Measurements from ENCODE around the gene ST6GALNAC2.

The ST6GALNAC2 gene

DNA sequence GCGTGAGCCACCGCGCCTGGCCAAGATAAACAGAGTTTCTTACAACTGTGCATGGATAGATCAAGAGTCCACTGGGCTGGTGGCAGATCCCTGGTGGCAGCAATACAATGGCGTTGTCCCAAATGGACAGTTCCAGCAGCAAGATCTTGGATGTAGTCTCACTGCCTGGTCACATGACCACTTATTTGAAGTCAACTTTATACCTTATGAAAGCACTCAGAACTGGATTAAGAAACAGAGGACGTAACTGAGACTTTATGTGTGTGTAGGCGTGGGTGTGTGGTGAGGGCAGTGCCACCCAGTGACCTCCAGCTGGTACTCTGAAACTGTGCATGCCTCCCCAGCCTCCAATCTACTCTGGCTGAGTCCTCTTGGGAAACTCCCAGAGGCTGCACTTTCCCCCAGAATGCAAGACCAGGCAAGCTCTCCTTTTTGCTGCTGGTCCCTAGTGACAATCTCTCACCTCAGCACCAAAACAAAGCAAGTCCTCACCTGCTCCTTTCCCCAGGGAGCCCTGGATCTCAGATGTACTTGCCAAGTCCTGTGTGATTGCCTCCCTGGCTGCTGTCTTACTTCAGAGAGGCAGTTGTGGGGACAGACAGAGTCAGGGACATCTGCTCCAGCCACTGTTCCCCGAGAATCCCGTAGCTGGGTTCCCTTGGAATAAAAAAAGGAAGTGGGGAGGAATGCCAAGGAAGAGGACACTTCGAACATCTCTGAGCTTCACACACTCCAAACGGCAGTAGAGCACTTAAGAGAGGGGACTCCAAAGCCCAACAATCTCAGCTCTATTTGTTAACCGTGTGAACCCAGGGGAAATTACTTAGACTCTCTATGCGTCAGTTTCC is 11.7 kb upstream of the ST6GALNAC2 start:
- Histone ChIP-seq H3K4me2 (ENCODE audit: low read length) (no peak overlapping the region), H3K4me1 (ENCODE audit: control insufficient read depth, low read length) (no peaks in the 10 kb centered on the region), H3K27ac (ENCODE audit: low read depth, low read length) (no peak overlapping the region), H3F3A (ENCODE audit: control insufficient read depth, insufficient read depth) (no peaks in the 10 kb centered on the region), H3K9me3 (ENCODE audit: control insufficient read depth, insufficient read depth, low read length) (no peaks in the 10 kb centered on the region), H3K27me3 (ENCODE audit: control insufficient read depth, low read length) (peaks cover 17% of the 10 kb centered on the region; the same call in 1 of the 2 replicates), H3K79me2 (ENCODE audit: control insufficient read depth, low read length) (no peaks in the 10 kb centered on the region), H3K4me3 (ENCODE audit: low read length) (no peak overlapping the region), H4K20me1 (ENCODE audit: control insufficient read depth, insufficient read depth, low read depth, low read length) (no peaks in the 10 kb centered on the region), H3K9me2 (replicated peaks; ENCODE audit: control insufficient read depth, low read length) (no peaks in the 10 kb centered on the region), H3K36me3 (ENCODE audit: control insufficient read depth, low read length) (no peaks in the 10 kb centered on the region)
- TF ChIP-seq, protein P1, sequence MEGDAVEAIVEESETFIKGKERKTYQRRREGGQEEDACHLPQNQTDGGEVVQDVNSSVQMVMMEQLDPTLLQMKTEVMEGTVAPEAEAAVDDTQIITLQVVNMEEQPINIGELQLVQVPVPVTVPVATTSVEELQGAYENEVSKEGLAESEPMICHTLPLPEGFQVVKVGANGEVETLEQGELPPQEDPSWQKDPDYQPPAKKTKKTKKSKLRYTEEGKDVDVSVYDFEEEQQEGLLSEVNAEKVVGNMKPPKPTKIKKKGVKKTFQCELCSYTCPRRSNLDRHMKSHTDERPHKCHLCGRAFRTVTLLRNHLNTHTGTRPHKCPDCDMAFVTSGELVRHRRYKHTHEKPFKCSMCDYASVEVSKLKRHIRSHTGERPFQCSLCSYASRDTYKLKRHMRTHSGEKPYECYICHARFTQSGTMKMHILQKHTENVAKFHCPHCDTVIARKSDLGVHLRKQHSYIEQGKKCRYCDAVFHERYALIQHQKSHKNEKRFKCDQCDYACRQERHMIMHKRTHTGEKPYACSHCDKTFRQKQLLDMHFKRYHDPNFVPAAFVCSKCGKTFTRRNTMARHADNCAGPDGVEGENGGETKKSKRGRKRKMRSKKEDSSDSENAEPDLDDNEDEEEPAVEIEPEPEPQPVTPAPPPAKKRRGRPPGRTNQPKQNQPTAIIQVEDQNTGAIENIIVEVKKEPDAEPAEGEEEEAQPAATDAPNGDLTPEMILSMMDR (IDR thresholded peaks at IDR 0.05; ENCODE audit: low read depth, low read length, poor library complexity, severe bottlenecking), result no peak
- TF ChIP-seq EZH2phosphoT487 (IDR thresholded peaks at IDR 0.05; ENCODE audit: borderline replicate concordance, low read length), result no peak

DNA sequence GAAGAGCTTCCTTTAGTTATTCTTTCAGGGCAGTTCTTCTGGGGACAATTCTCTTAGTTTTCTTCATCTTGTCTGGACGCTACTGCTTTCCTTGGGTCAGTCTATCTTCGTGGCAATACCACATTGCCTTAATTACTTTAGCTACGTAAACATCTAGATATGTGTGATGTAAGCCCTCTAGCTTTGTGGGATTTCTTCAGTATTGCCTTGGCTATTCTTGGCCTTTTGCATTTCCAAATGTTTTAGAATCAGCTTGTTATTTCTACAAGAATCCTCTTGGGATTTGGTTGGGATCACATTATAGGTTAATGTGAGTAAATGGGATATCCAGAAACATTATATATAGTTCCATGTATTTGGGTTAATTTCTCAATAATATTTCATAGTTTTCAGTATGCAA is 9.0 kb upstream of the ST6GALNAC2 start:
- Histone ChIP-seq H3K9me2 (replicated peaks; ENCODE audit: control insufficient read depth, low read length) (no peaks in the 10 kb centered on the region), H3K4me2 (ENCODE audit: low read length) (no peak overlapping the region), H3K9me3 (ENCODE audit: control insufficient read depth, insufficient read depth, low read length) (no peaks in the 10 kb centered on the region), H4K20me1 (ENCODE audit: control insufficient read depth, insufficient read depth, low read depth, low read length) (no peaks in the 10 kb centered on the region), H3K36me3 (ENCODE audit: control insufficient read depth, low read length) (no peaks in the 10 kb centered on the region), H3F3A (ENCODE audit: control insufficient read depth, insufficient read depth) (no peaks in the 10 kb centered on the region), H3K4me1 (ENCODE audit: control insufficient read depth, low read length) (no peaks in the 10 kb centered on the region), H3K4me3 (ENCODE audit: low read length) (no peak overlapping the region), H3K27me3 (ENCODE audit: control insufficient read depth, low read length) (peaks cover 13% of the 10 kb centered on the region), H3K79me2 (ENCODE audit: control insufficient read depth, low read length) (no peaks in the 10 kb centered on the region), H3K27ac (ENCODE audit: low read depth, low read length) (no peak overlapping the region)
- TF ChIP-seq EZH2phosphoT487 (IDR thresholded peaks at IDR 0.05; ENCODE audit: borderline replicate concordance, low read length), result no peak
- TF ChIP-seq, protein P1 (IDR thresholded peaks at IDR 0.05; ENCODE audit: low read depth, low read length, poor library complexity, severe bottlenecking), result no peak

DNA sequence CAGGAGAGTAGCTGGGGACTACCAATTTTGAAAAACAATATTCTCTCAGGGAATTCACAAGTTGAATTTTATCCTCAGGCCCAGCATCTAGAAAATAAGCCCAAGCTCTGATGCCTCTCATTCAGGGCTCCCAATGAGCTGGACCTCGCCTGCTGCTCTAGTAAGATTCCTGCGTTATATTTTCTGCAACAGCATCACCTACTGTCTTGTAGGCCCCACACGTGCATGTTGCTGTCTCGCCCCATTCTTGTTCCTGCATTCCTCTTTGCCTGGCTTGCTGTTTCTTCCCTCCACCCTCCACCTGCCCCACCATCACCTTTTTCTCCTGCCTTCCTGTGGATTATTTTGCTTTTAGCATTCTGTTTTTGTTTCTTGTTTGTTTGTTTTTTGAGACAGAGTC is 8.3 kb upstream of the ST6GALNAC2 start:
- no peaks in the 10 kb centered on the region for H3K9me2 ChIP-seq (replicated peaks; ENCODE audit: control insufficient read depth, low read length)
- H3K36me3 ChIP-seq (ENCODE audit: control insufficient read depth, low read length), result no peaks in the 10 kb centered on the region
- H3K4me3 ChIP-seq (ENCODE audit: low read length), result no peak overlapping the region
- H3K4me1 ChIP-seq (ENCODE audit: control insufficient read depth, low read length), result no peaks in the 10 kb centered on the region
- H3K9me3 ChIP-seq (ENCODE audit: control insufficient read depth, insufficient read depth, low read length), result no peaks in the 10 kb centered on the region
- H3K4me2 ChIP-seq (ENCODE audit: low read length), result no peak overlapping the region
- H3K27ac ChIP-seq (ENCODE audit: low read depth, low read length), result no peak overlapping the region
- H3K79me2 ChIP-seq (ENCODE audit: control insufficient read depth, low read length), result no peaks in the 10 kb centered on the region
- H3F3A ChIP-seq (ENCODE audit: control insufficient read depth, insufficient read depth), result no peaks in the 10 kb centered on the region
- H3K27me3 ChIP-seq (ENCODE audit: control insufficient read depth, low read length), result peaks cover 18% of the 10 kb centered on the region
- H4K20me1 ChIP-seq (ENCODE audit: control insufficient read depth, insufficient read depth, low read depth, low read length), result no peaks in the 10 kb centered on the region
- TF ChIP-seq EZH2phosphoT487 (IDR thresholded peaks at IDR 0.05; ENCODE audit: borderline replicate concordance, low read length), result no peak
- TF ChIP-seq, protein P1 (IDR thresholded peaks at IDR 0.05; ENCODE audit: low read depth, low read length, poor library complexity, severe bottlenecking), result no peak
